RKO (cell line): ENCODE results near the gene CEP55.
"Not testable (repeated sequence)": the region's sequence is repeated elsewhere in the genome, so short reads cannot be mapped to it uniquely, and the experiment has no call there.

ENCODE experiments used
- DNase-seq: peaks from one replicate; pipeline ENCODE4 v3.0.0-alpha.2; 2016; ENCODE audit warnings: low spot score

Gene CEP55

GRCh38 chr10:93513091-93513490, 16.7 kb downstream of the CEP55 start:
- no peak for DNase-seq

- no peak for DNase-seq
Observed at GRCh38 chr10:93514521-93514920, 18.1 kb downstream of the CEP55 start.

GRCh38 chr10:93515071-93516005, 18.9 kb downstream of the CEP55 start:
- DNase-seq, result no peak

GRCh38 chr10:93516006-93516380, 19.6 kb downstream of the CEP55 start:
- no peak for DNase-seq

- no peak for DNase-seq
Observed at GRCh38 chr10:93518531-93518930, 22.1 kb downstream of the CEP55 start.

- no peak for DNase-seq
Observed at GRCh38 chr10:93535293-93535692, 38.9 kb downstream of the CEP55 start.

GRCh38 chr10:93540871-93541270, 44.5 kb downstream of the CEP55 start:
- not testable (repeated sequence) for DNase-seq

GRCh38 chr10:93541402-93542357, 45.3 kb downstream of the CEP55 start:
- DNase-seq, result no peak

GRCh38 chr10:93542358-93542791, 46.0 kb downstream of the CEP55 start:
- DNase-seq, result no peak

- not testable (repeated sequence) for DNase-seq
Observed at GRCh38 chr10:93546995-93547394, 50.6 kb downstream of the CEP55 start.

- DNase-seq, result no peak
Observed at GRCh38 chr10:93547522-93547921, 51.1 kb downstream of the CEP55 start.

GRCh38 chr10:93548376-93549071, 52.1 kb downstream of the CEP55 start:
- DNase-seq, result no peak

GRCh38 chr10:93550606-93551005, 54.2 kb downstream of the CEP55 start:
- no peak for DNase-seq

- no peak for DNase-seq
Observed at GRCh38 chr10:93552780-93553179, 56.4 kb downstream of the CEP55 start.

- no peak for DNase-seq
Observed at GRCh38 chr10:93553482-93554315, 57.3 kb downstream of the CEP55 start.

GRCh38 chr10:93554316-93554663, 57.9 kb downstream of the CEP55 start:
- DNase-seq, result no peak

GRCh38 chr10:93554760-93555432, 58.5 kb downstream of the CEP55 start:
- DNase-seq, result peak; percentile 48

- DNase-seq, result no peak
Observed at GRCh38 chr10:93559490-93559889, 63.1 kb downstream of the CEP55 start.

GRCh38 chr10:93560541-93560940, 64.1 kb downstream of the CEP55 start:
- no peak for DNase-seq

GRCh38 chr10:93565446-93565845, 69.0 kb downstream of the CEP55 start:
- no peak for DNase-seq
